Activated CD8-positive, alpha-beta T cell treated with anti-CD3 and anti-CD28 coated beads for 36 hours (primary cell): ENCODE data around the gene RHEB. TPM values are rescaled to one million over a fixed set of nuclear protein-coding genes. Genes with fewer than 3 reads are reported as not detected.

ENCODE experiments used
- ATAC-seq: fragments of 200-7000 bp; cut with Tn5 transposase; one replicate; pipeline ENCODE4 v1.10.0; 2021; ENCODE audit warnings: mild to moderate bottlenecking, moderate library complexity
- CTCF ChIA-PET: fragments of 350-600 bp; sonication (Branson Sonifier 250); formaldehyde crosslinking; loops from one replicate; lab custom pipeline; 2021; ENCODE audit warnings: antibody characterized with exemption; lab: Charles Lee
- POLR2A ChIA-PET: fragments of 350-600 bp; sonication (Branson Sonifier 250); formaldehyde crosslinking; loops from one replicate; lab custom pipeline; 2021; ENCODE audit warnings: antibody characterized with exemption; lab: Charles Lee
- DNase-seq: peaks from one replicate; pipeline ENCODE4 v3.0.0-alpha.2; 2020
- H3K27ac Mint-ChIP-seq: one replicate; pipeline ENCODE4 v1.8.0; 2021; ENCODE audit warnings: mild to moderate bottlenecking, mixed read lengths
- H3K27me3 Mint-ChIP-seq: one replicate; pipeline ENCODE4 v1.8.0; 2021; ENCODE audit warnings: mixed read lengths
- H3K36me3 Mint-ChIP-seq: one replicate; pipeline ENCODE4 v1.8.0; 2021; ENCODE audit warnings: low read depth, mixed read lengths
- H3K4me1 Mint-ChIP-seq: one replicate; pipeline ENCODE4 v1.8.0; 2021; ENCODE audit warnings: low read depth, mixed read lengths
- H3K4me3 Mint-ChIP-seq: one replicate; pipeline ENCODE4 v1.8.0; 2021; ENCODE audit warnings: mild to moderate bottlenecking, moderate library complexity, mixed read lengths
- H3K9me3 Mint-ChIP-seq: one replicate; pipeline ENCODE4 v1.8.0; 2021; ENCODE audit warnings: mixed read lengths
- intact Hi-C: fragments of 100-400 bp; cut with micrococcal nuclease; formaldehyde crosslinking; loops from one replicate; pipeline ENCODE4 v1.10.0; 2022
- total RNA-seq, 2 experiments: library from RNA; stranded (reverse); gene quantifications; one replicate each; pipeline ENCODE4 v1.2.3, GENCODE V29; 2021
- TF ChIP-seq, protein P1 (sequence below): fragments of 200-600 bp; IDR thresholded peaks from one replicate; pipeline ENCODE4 v1.8.0; 2022; ENCODE audit warnings: antibody characterized with exemption, mild to moderate bottlenecking

Gene RHEB
- total RNA-seq, 2 experiments from 2014 or later, result 42.0 to 42.6 TPM

DNA sequence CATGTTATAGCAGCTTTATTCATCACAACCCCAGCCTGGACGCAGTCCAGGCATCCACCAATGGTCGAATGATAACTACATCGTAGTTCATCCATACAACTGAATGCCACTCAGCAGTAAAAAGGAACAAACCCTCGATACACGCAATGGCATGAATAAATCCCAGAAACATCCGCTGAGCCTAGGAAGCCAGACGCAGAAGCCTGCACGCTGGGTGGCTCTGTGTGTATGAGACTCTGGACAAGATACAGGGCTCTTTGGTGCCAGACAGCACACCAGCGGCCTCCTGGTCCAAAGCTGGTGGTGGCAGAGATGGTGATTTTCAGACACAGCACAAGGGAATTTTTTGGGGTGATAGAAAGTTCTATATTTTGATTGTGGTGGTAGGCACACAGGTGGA lies 69.7 kb downstream of the RHEB start:
- no peaks in the 10 kb centered on the region for H3K9me3 Mint-ChIP-seq
- TF ChIP-seq, protein P1, sequence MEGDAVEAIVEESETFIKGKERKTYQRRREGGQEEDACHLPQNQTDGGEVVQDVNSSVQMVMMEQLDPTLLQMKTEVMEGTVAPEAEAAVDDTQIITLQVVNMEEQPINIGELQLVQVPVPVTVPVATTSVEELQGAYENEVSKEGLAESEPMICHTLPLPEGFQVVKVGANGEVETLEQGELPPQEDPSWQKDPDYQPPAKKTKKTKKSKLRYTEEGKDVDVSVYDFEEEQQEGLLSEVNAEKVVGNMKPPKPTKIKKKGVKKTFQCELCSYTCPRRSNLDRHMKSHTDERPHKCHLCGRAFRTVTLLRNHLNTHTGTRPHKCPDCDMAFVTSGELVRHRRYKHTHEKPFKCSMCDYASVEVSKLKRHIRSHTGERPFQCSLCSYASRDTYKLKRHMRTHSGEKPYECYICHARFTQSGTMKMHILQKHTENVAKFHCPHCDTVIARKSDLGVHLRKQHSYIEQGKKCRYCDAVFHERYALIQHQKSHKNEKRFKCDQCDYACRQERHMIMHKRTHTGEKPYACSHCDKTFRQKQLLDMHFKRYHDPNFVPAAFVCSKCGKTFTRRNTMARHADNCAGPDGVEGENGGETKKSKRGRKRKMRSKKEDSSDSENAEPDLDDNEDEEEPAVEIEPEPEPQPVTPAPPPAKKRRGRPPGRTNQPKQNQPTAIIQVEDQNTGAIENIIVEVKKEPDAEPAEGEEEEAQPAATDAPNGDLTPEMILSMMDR, result no peak
- intact Hi-C loops, result loop anchor here (2.0 to 5.0 kb wide), 2 partner anchors 135 to 188 kb away; no protein-coding TSS in a partner anchor
- ChIA-PET POLR2A (interaction anchor here (1.5 kb wide), 1 partner anchor 20 kb away, joined by 3 read pairs; no protein-coding TSS in a partner anchor), CTCF (interaction anchor here (1.0 to 5.4 kb wide), 15 partner anchors 10 to 204 kb away, joined by 3 to 227 read pairs (median 23); partner anchors contain the start of gene CRYGN)
- H3K4me3 Mint-ChIP-seq, result no peak overlapping the region
- H3K4me1 Mint-ChIP-seq, result peaks cover 4% of the 10 kb centered on the region
- H3K36me3 Mint-ChIP-seq, result no peaks in the 10 kb centered on the region
- DNase-seq (no peak), ATAC-seq (no peak)
- H3K27me3 Mint-ChIP-seq, result peaks cover 5% of the 10 kb centered on the region
- H3K27ac Mint-ChIP-seq, result no peak overlapping the region

DNA sequence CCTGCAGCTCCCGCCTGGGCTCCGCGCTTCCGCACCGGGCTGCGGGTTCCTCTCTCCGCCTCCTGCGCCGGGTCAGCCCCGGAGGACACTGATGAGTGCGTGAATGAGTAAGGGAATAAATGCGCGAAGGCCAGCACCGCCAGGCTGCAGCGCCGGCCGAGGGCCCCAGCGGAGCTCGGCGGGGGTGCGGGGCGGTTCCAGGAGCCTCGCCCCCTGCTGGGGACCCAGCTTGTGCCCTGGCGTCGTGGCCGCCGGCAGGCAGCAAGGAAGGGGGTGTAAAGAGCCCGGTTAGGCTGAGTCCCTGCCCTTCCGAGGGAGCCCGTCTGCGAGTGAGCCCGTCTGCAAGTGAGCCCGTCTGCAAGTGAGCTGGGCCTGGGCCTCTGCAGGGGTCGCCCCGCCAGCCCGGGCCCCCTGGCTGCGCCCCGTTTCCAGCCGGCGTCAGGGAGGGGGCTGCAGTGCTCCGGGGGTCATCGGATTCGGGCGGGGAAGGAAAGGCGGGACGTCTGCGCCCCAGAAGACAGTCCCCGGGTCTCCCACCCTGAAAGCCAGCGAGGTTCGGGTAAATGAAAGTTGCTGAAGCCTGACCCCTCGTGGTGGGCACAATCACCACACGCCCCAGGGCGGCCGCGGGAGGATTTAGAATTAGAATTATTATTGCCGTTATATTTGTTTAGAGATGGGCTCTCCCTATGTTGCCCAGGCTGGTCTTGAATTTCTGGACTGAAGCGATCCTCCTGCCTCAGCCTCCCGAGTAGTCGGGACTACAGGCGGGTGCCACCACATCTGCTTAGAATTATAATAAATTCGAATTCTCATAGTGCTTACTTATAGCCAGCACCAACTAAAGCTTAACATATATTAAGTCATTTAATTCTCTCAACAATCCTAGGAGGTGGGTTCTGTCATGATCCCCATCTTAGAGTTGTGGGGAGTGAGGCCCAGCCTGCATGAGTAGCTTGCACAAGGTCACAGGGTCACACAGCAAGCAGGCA lies 71.1 kb downstream of the RHEB start:
- Mint-ChIP-seq H3K27me3 (peaks cover 5% of the 10 kb centered on the region), H3K4me3 (peak overlapping the region; percentile 57), H3K4me1 (peaks cover 11% of the 10 kb centered on the region), H3K36me3 (no peaks in the 10 kb centered on the region), H3K27ac (no peak overlapping the region), H3K9me3 (no peaks in the 10 kb centered on the region)
- POLR2A ChIA-PET, result interaction anchor here (0.7 to 2.7 kb wide), 8 partner anchors 13 to 97 kb away, joined by 3 to 10 read pairs (median 4); partner anchors contain the start of gene WDR86
- TF ChIP-seq, protein P1, result peak; percentile 90
- DNase-seq (peak; percentile 86), ATAC-seq (peak; percentile 83)
- intact Hi-C loops, result loop anchor here (1.0 to 2.0 kb wide), 2 partner anchors 80 to 134 kb away; no protein-coding TSS in a partner anchor
- CTCF ChIA-PET, result interaction anchor here (0.5 to 5.4 kb wide), 50 partner anchors 8 to 334 kb away, joined by 3 to 227 read pairs (median 5); partner anchors contain the start of genes CRYGN, NUB1 and RHEB

- Mint-ChIP-seq H3K36me3 (no peaks in the 10 kb centered on the region), H3K4me1 (peaks cover 11% of the 10 kb centered on the region), H3K9me3 (no peaks in the 10 kb centered on the region), H3K27ac (no peak overlapping the region), H3K27me3 (peaks cover 5% of the 10 kb centered on the region), H3K4me3 (peak overlapping the region; percentile 57)
- intact Hi-C loops, result loop anchor here (1.0 to 2.0 kb wide), 2 partner anchors 80 to 133 kb away; no protein-coding TSS in a partner anchor
- TF ChIP-seq, protein P1, result no peak
- POLR2A ChIA-PET, result interaction anchor here (1.4 to 2.7 kb wide), 5 partner anchors 14 to 96 kb away, joined by 3 to 10 read pairs (median 7); partner anchors contain the start of gene WDR86
- no peak for DNase-seq
- CTCF ChIA-PET, result interaction anchor here (0.8 to 5.4 kb wide), 42 partner anchors 8 to 334 kb away, joined by 3 to 227 read pairs (median 8); partner anchors contain the start of genes CRYGN and RHEB
- no peak for ATAC-seq
Measured at GRCh38 chr7:151447901-151448260, 71.8 kb downstream of the RHEB start.

- H3K4me3 Mint-ChIP-seq, result no peak overlapping the region
- ChIA-PET POLR2A (interaction anchor here (1.4 to 2.7 kb wide), 3 partner anchors 17 to 95 kb away, joined by 3 to 10 read pairs (median 7); partner anchors contain the start of gene WDR86), CTCF (interaction anchor here (1.1 to 5.4 kb wide), 18 partner anchors 12 to 323 kb away, joined by 3 to 227 read pairs (median 12); no protein-coding TSS in a partner anchor)
- no peak for ATAC-seq
- no peak for DNase-seq
- no peak overlapping the region for H3K27ac Mint-ChIP-seq
- peaks cover 5% of the 10 kb centered on the region for H3K27me3 Mint-ChIP-seq
- H3K36me3 Mint-ChIP-seq, result no peaks in the 10 kb centered on the region
- intact Hi-C loops, result no loop called here
- peaks cover 12% of the 10 kb centered on the region for H3K4me1 Mint-ChIP-seq
- H3K9me3 Mint-ChIP-seq, result no peaks in the 10 kb centered on the region
- TF ChIP-seq, protein P1, result no peak
Measured at GRCh38 chr7:151447312-151447711, 72.4 kb downstream of the RHEB start.
